OCI-M2 (cell line): Measurements from ENCODE around the gene TBC1D5.

ENCODE experiments used
- DNase-seq: peaks from one replicate; lab custom pipeline; 2025; ENCODE audit not compliant: unreplicated experiment; lab: John Stamatoyannopoulos, UW

TBC1D5 gene

GRCh38 chr3:17238023-17238422 is 504.4 kb downstream of the TBC1D5 start:
- DNase-seq, result no peak

DNA sequence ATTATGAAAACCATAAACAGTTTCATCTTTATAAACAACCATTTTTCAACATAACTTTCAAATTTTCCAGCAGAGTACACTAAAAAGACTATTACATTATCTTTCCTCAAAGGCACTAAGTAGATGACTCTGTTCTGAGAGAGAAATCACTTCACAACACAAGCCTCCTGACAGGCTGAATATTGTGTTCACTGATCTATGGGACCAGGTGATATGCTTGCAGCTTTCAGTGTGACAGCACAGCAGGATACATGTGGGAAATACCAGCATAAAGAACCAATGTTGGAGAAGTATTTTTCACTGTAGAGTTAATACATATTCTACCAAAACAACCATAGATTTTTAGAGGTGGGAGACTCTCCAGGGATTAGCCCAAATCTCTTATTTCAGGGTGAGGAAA is 507.1 kb downstream of the TBC1D5 start:
- no peak for DNase-seq

- DNase-seq, result no peak
These were observed 508.0 kb downstream of the TBC1D5 start for GRCh38 chr3:17234382-17234781.

GRCh38 chr3:17233398-17233800 is 509.0 kb downstream of the TBC1D5 start:
- DNase-seq, result no peak

GRCh38 chr3:17232442-17232841 is 510.0 kb downstream of the TBC1D5 start:
- DNase-seq, result no peak

DNA sequence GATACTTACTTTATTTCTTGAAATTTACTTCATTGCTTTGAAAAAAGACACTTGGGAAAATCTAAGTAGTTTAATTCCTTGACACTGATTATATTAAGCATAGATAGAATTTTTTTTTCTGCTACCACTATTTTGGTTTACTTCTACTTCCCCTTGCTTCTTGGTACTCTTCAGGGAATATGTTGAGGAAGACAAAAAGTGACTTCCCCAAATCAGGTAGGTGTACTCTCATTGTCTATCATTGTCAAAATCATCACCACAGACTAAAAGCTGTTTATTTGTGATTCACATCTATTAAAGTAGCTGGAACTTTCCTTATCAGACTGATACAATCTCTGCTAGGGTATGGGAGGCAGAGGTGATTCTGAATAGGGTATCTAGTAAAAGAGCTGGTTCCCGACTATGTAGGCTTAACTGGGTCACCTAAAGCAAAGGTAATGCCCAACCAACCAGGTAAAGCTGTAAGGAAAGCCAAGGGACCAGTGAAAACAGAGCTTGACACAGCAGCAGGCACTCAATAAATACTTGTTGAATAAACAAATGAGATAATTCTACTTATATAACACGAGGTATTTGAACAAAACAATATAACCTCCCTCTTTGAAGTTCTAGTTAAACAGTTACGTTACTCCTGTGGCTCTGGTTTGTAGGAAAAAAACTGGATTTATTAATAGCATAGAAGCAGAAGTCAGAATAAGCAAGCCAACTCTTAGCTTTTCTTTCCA is 510.7 kb downstream of the TBC1D5 start:
- DNase-seq, result no peak

DNA sequence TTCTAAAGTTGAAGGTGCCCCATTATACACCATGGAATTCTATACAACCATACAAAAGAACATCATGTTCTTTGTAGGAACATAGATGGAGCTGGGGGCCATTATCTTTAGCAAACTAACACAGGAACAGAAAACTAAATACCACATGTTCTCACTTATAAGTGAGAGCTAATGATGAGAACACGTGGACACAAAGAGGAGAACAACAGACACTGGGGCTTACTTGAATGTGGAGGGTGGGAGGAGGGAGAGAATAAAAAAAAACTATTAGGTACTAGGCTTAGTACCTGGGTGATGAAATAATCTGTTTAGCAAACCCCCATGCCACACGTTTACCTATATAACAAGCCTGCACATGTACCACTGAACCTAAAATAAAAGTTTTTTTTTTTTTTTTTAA is 515.0 kb downstream of the TBC1D5 start:
- no peak for DNase-seq

DNA sequence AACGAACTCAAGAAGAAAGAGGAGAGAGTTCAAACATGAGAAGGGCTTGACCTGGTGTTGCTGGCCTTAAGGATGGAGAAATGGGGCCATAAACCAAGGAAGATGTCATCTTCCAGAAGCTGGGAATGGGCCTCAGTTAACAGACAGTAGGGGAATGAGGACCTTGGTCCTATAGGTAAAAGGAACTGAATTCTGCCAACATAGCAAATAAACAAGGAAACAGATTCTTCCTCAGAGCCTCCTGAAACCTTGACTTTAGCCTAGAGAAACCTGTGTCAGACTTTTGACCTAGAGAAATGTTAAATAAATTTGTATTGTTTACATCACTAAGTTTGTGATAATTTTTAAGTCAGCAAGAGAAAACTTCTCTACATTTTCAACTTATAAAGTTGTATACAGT is 520.9 kb downstream of the TBC1D5 start:
- DNase-seq, result no peak

GRCh38 chr3:17219593-17219992 is 522.8 kb downstream of the TBC1D5 start:
- DNase-seq, result no peak

DNA sequence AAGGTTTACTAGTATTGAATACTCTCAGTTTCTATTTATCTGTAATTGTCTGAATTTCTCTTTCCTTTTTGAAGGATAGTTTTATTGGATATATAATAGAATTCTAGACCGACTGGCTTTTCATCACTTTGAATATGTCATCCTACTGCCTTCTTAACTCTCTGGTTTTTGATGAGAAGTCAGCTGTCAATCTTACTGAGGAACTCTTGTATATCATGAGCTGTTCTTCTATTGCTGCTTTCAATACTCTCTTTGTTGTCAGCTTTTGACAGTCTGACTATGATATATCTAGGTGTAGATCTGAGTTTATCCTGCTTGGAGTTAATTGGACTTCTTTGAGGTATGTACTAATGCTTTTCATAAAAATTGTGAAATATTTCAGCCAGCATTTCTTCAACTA is 523.8 kb downstream of the TBC1D5 start:
- DNase-seq, result no peak

DNA sequence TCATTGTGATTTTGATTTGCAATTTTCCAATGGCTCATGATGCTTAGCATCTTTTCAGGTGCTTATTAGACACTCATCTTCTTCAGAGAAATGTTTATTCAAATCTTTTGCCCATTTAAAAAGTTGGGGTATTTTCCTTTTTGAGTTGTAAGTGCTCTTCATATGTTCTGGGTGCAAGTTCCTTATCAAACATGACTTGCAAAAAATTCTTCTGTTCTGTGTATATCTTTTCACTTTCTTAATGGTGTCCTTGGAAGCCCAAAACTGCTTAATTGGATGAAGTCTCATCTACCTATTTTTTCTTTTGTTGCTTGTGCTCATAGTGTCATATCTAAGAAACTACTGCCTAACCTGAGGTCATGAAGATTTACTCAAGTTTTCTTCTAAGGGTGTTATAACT is 524.8 kb downstream of the TBC1D5 start:
- no peak for DNase-seq

DNA sequence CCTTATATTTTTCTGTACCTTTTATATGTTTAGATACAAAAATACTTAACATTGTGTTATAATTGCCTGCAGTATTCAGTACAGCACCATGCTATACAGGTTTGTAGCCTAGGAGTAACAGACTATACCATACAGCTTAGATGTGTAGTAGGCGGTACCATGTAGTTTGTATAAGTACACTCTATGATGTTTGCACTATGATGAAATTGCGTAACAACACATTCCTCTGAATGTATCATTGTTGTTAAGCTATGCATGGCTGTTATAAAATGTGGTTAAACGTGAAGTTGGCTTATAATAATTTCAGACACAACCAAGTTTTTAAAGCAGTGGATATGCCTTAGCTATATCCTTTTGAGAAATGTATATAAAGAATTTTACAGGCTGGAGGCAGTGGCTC is 529.3 kb downstream of the TBC1D5 start:
- no peak for DNase-seq

GRCh38 chr3:17207979-17208378 is 534.5 kb downstream of the TBC1D5 start:
- DNase-seq, result no peak

DNA sequence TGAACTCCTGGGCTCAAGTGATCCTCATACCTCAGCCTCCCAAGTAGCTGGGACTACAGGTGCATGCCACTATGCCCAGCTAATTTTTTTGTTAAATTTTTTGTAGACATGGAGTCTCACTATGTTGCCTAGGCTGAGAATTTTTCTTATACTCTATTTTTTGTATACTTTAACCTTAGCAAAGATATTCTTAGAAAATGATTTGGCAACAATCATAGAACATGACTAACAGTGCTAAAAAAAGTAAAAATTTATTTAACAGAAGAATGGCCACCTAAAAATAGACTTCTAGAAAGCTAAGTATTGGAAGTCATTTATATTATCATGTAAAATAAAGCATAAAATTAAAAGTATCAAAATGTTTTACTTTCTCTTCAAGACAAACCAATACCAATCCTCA is 535.4 kb downstream of the TBC1D5 start:
- no peak for DNase-seq

DNA sequence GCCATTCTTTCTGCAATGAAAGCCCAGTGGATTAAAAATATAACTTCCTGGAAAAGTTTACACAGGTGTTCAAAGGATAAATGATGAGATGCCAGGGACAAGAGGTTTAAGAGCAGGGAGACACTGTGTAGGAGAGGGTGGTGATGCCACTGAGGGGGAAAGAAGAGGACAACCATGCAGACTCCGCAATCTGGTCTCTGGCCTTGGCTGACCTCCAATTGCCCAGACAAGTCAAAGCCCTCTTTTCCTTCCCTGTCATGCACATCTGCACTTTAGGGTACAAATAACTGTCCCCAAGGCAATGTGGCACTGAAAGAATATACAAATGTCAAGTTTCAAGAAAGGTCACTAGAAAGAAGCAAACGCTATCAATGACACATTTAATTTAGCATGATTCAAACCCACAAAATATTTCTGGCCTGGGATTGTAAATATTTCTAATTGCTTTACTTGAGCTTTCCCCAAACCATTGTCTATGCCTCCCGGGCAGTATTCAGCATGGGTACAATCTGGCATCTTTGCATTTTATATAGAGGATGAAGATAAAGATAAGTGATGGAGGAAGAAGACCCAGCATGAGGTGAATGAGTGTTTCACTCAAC is 538.3 kb downstream of the TBC1D5 start:
- no peak for DNase-seq

DNA sequence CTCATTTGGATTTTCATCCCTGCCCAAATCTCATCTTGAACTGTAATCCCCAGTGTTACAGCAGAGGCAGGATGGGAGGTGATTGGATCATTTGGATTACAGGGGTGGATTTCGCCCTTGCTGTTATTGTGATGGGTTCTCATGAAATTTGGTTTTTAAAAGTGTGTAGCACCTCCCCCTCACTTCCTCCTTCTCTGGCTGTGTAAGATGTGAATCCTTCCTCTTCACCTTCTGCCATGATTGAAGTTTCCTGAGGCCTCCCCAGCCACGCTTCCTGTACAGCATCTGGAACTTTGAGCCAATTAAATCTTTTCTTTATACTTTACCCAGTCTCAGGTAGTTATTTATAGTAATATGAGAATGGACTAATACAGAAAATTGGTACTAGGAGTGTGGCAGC is 540.9 kb downstream of the TBC1D5 start:
- DNase-seq, result no peak

- DNase-seq, result no peak
These were observed 546.4 kb downstream of the TBC1D5 start for GRCh38 chr3:17195856-17196604.

GRCh38 chr3:17195192-17195611 is 547.2 kb downstream of the TBC1D5 start:
- DNase-seq, result no peak

DNA sequence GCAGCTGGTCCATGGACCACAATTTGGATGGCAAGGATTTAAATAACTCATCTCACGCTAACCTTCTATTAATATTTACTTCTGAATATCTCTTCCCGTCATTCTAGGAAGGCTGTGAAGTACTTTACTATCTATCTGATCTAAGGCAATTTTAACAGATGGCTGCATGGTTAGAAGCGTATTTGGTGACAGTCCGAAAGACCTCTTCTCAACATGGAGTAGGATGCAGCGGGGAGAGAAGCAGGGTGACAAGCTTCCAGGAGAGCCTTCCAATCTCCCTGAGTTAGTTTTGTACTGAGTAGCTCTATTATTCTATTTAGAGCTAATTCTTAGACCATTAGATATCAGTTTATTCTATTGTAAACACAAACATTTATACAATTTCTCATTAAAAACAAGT is 548.3 kb downstream of the TBC1D5 start:
- no peak for DNase-seq

DNA sequence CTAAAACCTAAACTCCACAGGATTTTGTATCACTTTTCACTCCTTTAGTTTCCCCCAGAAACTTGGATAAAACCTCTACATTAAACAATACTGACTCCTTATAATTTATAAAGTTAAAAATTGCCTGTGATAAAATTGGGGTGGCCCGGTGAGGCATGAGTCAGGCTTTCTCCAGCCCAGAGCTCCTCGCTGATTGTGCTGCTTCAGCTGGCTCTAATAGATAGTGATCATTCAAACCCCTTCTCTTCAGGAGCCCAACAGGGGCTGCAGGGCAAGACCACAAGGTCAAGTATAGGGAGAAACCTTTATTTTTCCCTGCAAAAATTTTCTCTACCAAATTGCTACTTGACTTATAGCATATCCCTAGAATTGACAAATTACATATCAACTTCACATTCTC is 549.4 kb downstream of the TBC1D5 start:
- no peak for DNase-seq

DNA sequence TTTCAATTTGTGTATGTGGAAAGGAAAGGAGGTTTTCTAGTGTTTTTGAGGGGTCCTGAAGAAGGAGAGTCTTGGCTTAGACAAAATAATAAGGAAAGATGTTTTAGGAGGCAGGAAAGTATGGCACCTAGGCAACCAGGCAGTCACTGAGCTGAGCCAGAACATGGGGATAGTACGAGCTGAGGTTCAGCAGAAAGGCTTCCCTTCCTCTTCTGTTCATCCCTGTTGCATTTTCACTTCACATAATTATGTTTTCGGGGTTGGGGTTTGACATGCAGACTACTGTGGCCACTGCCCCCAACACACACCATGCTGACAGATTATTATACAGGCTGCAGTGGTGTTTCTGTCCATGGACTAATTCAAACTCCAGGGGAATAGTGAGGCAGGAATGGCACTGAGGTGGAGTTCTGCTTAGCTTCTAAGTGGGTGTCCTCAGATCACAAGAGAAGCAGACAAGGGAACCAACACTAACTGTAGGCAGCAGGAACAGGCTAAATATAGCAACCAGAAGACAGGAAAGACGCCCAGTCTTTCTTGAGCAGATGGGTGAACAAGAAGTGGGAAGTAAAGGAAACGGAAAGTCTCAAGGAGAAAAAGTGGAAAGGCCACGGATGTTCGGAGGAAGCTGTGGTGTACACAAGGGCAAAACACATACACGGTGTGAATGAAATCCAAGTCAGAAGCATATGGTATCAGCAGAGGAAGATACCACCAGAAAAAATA is 551.9 kb downstream of the TBC1D5 start:
- no peak for DNase-seq

- no peak for DNase-seq
These were observed 554.1 kb downstream of the TBC1D5 start for GRCh38 chr3:17188378-17188777.
